H7 (cell line): ENCODE measurements around the gene ENGASE. TPM values are rescaled to one million over a fixed set of nuclear protein-coding genes. Genes with fewer than 3 reads are reported as not detected.

Experiments used
- DNase-seq: peaks from one replicate; pipeline ENCODE4 v3.0.0; 2012
- H3K27me3 ChIP-seq: 2 replicates; pipeline ENCODE4 v1.6.0; 2011; ENCODE audit warnings: mild to moderate bottlenecking, low read length; ENCODE audit not compliant: control insufficient read depth, insufficient read depth
- H3K36me3 ChIP-seq: replicated peaks from 2 replicates; pipeline ENCODE4 v1.5.1; 2011; ENCODE audit warnings: low read length; ENCODE audit not compliant: control insufficient read depth, insufficient read depth
- H3K4me3 ChIP-seq: 2 replicates; pipeline ENCODE4 v1.5.1; 2011; ENCODE audit warnings: low read depth, mild to moderate bottlenecking, control low read depth, low read length, moderate library complexity; ENCODE audit not compliant: insufficient read depth
- total RNA-seq: library from RNA; depleted of rRNA; stranded (reverse); fragments of >200 nt; shearing (Covaris generic); gene quantifications from 2 replicates; pipeline ENCODE4 v1.2.3, GENCODE V29; 2014

Gene ENGASE
- total RNA-seq, 1 experiment from 2014 or later = 13.3 TPM

DNA sequence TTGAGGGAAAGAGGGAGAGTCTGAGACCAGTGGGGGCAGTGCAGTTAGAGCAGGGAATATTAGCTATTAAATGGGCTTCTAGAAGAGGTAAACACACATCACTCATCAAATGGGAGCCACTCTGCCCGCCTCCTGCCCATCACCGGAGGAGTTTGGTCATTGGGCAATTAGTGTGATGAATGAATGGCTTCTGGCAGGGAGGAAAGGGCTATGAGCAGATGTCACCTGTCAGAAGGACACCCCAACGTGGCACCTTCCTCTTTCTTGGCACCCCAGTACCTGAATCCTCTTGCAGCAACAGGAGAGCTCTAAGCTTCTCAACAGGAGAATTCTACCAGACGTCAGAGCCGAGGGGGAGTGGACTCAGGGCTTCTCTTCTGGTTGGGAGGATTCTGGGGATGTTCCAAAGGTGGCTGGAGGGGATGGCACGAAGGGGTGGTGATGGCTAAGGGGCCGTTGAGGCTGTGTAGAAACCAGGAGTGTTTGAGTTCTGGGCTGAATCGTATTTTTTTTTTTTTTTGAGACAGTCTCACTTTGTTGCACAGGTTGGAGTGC is 39.6 kb upstream of the ENGASE start:
- no peak for DNase-seq
- no peaks in the 10 kb centered on the region for H3K27me3 ChIP-seq
- no peaks in the 10 kb centered on the region for H3K36me3 ChIP-seq
- no peak overlapping the region for H3K4me3 ChIP-seq

- H3K4me3 ChIP-seq = no peak overlapping the region
- H3K36me3 ChIP-seq = no peaks in the 10 kb centered on the region
- H3K27me3 ChIP-seq = no peaks in the 10 kb centered on the region
- no peak for DNase-seq
Measured at GRCh38 chr17:79035686-79036085, 38.9 kb upstream of the ENGASE start.

GRCh38 chr17:79036181-79036580 is 38.4 kb upstream of the ENGASE start:
- H3K36me3 ChIP-seq = no peaks in the 10 kb centered on the region
- H3K4me3 ChIP-seq = no peak overlapping the region
- DNase-seq = no peak
- H3K27me3 ChIP-seq = no peaks in the 10 kb centered on the region

GRCh38 chr17:79036596-79036995 is 38.0 kb upstream of the ENGASE start:
- no peak overlapping the region for H3K4me3 ChIP-seq
- H3K36me3 ChIP-seq = no peaks in the 10 kb centered on the region
- no peak for DNase-seq
- no peaks in the 10 kb centered on the region for H3K27me3 ChIP-seq

- H3K27me3 ChIP-seq = no peaks in the 10 kb centered on the region
- H3K4me3 ChIP-seq = no peak overlapping the region
- DNase-seq = no peak
- H3K36me3 ChIP-seq = no peaks in the 10 kb centered on the region
Measured at GRCh38 chr17:79038545-79039135, 36.0 kb upstream of the ENGASE start.

DNA sequence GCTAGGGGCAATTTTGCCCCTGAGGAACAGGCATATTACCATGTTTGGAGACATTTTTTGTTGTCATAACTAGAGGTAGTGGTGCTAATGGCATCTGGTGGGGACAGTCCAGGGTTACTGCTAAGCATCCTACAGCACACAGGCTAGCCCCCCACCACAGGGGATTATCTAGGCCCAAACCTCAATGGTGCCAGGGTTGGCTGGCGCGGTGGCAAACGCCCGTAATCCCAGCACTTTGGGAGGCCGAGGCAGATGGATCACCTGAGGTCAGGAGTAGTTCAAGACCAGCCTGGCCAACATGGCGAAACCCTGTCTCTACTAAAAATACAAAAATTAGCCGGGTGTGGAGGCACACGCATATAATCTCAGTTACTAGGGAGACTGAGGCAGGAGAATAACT is 35.5 kb upstream of the ENGASE start:
- Histone ChIP-seq H3K4me3 (no peak overlapping the region), H3K27me3 (no peaks in the 10 kb centered on the region), H3K36me3 (no peaks in the 10 kb centered on the region)
- DNase-seq = no peak

GRCh38 chr17:79039886-79040285 is 34.7 kb upstream of the ENGASE start:
- no peak for DNase-seq
- Histone ChIP-seq H3K27me3 (no peaks in the 10 kb centered on the region), H3K36me3 (no peaks in the 10 kb centered on the region), H3K4me3 (no peak overlapping the region)

GRCh38 chr17:79041041-79041570 is 33.5 kb upstream of the ENGASE start:
- no peak overlapping the region for H3K4me3 ChIP-seq
- H3K36me3 ChIP-seq = no peaks in the 10 kb centered on the region
- no peak for DNase-seq
- H3K27me3 ChIP-seq = no peaks in the 10 kb centered on the region

DNA sequence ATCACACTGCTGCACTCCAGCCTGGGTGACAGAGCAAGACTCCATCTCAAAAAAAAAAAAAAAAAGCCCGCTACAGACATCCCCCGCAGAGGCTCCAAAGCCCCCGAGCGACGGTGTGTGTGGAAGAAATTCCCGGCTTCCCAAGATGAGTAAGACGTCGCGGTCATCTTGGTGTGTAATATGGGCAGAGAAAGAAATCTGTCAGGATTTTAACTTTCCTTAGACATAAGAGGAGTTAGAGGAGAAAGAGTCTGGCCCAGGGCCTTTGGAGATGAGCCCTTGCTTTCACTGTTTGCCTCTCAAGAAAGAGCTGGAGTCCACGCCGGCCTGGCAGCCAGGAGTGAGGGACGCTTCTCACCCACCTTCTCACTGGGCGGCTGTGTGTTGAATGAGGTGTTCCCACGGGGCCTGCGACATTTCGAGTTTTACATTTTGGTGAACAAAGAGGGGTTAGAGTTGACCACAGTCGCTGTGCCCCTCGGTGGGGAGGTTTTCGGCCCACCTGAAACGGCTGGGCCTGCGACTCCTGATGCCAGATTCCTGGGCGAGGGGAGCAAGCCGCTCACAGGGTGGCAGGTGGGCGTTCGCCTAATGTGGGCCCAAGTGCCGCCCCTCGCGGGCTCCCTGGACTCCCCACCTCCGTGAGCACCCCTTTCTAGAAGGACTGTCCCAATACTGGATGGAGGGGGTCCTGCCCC is 32.8 kb upstream of the ENGASE start:
- Histone ChIP-seq H3K4me3 (no peak overlapping the region), H3K27me3 (no peaks in the 10 kb centered on the region), H3K36me3 (no peaks in the 10 kb centered on the region)
- no peak for DNase-seq

- no peak overlapping the region for H3K4me3 ChIP-seq
- no peaks in the 10 kb centered on the region for H3K36me3 ChIP-seq
- no peaks in the 10 kb centered on the region for H3K27me3 ChIP-seq
- peak; percentile 94 for DNase-seq
Measured at GRCh38 chr17:79042421-79043190, 32.0 kb upstream of the ENGASE start.

GRCh38 chr17:79043191-79043930 is 31.3 kb upstream of the ENGASE start:
- no peaks in the 10 kb centered on the region for H3K27me3 ChIP-seq
- H3K4me3 ChIP-seq = no peak overlapping the region
- DNase-seq = no peak
- no peaks in the 10 kb centered on the region for H3K36me3 ChIP-seq

DNA sequence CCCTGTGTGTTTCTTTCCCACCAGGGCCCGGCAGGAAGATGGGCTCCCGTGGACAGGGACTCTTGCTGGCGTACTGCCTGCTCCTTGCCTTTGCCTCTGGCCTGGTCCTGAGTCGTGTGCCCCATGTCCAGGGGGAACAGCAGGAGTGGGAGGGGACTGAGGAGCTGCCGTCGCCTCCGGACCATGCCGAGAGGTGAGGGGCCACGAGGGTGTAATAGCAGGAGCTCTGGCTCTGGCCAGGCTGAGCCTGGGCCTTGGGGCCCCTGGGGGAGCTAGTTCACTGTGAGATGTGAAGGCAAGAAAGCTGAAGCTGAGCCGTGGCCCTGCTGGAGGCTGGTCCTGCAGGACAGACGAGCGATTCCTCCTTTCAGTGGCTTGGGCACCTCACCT is 30.7 kb upstream of the ENGASE start:
- DNase-seq = no peak
- Histone ChIP-seq H3K36me3 (no peaks in the 10 kb centered on the region), H3K4me3 (no peak overlapping the region), H3K27me3 (no peaks in the 10 kb centered on the region)

- Histone ChIP-seq H3K27me3 (no peaks in the 10 kb centered on the region), H3K36me3 (no peaks in the 10 kb centered on the region), H3K4me3 (no peak overlapping the region)
- no peak for DNase-seq
Measured at GRCh38 chr17:79044462-79044861, 30.2 kb upstream of the ENGASE start.

GRCh38 chr17:79045001-79045729 is 29.5 kb upstream of the ENGASE start:
- Histone ChIP-seq H3K4me3 (no peak overlapping the region), H3K27me3 (no peaks in the 10 kb centered on the region), H3K36me3 (no peaks in the 10 kb centered on the region)
- DNase-seq = no peak
